Subcutaneous adipose tissue (tissue), 4 donors: ENCODE measurements around the gene TNXB. TPM values are rescaled to one million over a fixed set of nuclear protein-coding genes. Genes with fewer than 3 reads are reported as not detected.

Source experiments
- CTCF ChIP-seq: fragments of 450-650 bp; IDR thresholded peaks from one replicate; pipeline ENCODE4 v1.5.1; 2016; ENCODE audit warnings: low read depth, mild to moderate bottlenecking, control low read depth, antibody characterized with exemption, moderate library complexity
- total RNA-seq, 4 donors: library from RNA; depleted of rRNA; stranded (reverse); fragments of >200 nt; gene quantifications; one replicate each; pipeline ENCODE4 v1.1.0, GENCODE V29; 2016

The TNXB gene
- total RNA-seq, 4 donors from 2014 or later: 93.9 to 261 (median 142) TPM

GRCh38 chr6:32050562-32050961 lies 58.6 kb downstream of the TNXB start:
- TF ChIP-seq CTCF: no peak

- TF ChIP-seq CTCF: no peak
These were observed 61.0 kb downstream of the TNXB start for GRCh38 chr6:32047855-32048766.

GRCh38 chr6:32047539-32047854 lies 61.6 kb downstream of the TNXB start:
- no peak for TF ChIP-seq CTCF

- TF ChIP-seq CTCF: no peak
These were observed 62.1 kb downstream of the TNXB start for GRCh38 chr6:32047084-32047478.

GRCh38 chr6:32046450-32047083 lies 62.6 kb downstream of the TNXB start:
- no peak for TF ChIP-seq CTCF

- no peak for TF ChIP-seq CTCF
These were observed 63.2 kb downstream of the TNXB start for GRCh38 chr6:32045811-32046449.
